ENCODE measurements around the gene C10orf95.

Gene C10orf95

DNA sequence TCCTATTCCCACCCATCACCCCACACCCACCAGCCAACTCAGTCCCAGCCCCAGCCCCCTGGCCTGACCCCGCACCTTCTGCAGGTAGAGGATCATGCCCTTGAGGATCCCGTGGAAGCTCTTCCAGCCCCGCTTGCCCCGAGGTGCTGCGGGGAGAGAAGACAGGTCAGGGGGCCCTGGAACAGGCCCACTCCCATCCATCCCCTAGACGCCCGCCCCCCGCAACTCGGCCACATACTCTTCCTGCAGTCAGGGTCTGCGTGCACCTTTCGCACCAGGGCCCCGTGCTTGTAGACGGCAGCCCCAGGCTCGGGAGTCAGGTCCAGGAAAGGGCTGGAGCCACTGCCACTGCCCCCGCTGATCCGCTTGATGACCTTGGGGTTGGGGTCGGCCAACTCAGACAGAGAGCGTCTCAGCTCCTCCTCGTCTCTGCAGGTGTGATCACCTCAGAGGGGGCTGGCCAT is 46.2 kb downstream of the C10orf95 start:
- no peak overlapping the region for H3K4me3 ChIP-seq (ENCODE audit: low read length)
- H3K4me1 ChIP-seq (ENCODE audit: control insufficient read depth, insufficient read depth, low read length): no peaks in the 10 kb centered on the region
- H3K36me3 ChIP-seq (ENCODE audit: control insufficient read depth, insufficient read depth, low read length, severe bottlenecking): peaks cover 15% of the 10 kb centered on the region
- no peaks in the 10 kb centered on the region for H3K9me3 ChIP-seq (ENCODE audit: control insufficient read depth, low read length)
- no peak overlapping the region for H3K9ac ChIP-seq (ENCODE audit: low read length)
- peaks cover 23% of the 10 kb centered on the region for H3K27me3 ChIP-seq (replicated peaks; ENCODE audit: control insufficient read depth, insufficient read depth, low read length)
- no peak for DNase-seq (ENCODE audit: low read depth)

DNA sequence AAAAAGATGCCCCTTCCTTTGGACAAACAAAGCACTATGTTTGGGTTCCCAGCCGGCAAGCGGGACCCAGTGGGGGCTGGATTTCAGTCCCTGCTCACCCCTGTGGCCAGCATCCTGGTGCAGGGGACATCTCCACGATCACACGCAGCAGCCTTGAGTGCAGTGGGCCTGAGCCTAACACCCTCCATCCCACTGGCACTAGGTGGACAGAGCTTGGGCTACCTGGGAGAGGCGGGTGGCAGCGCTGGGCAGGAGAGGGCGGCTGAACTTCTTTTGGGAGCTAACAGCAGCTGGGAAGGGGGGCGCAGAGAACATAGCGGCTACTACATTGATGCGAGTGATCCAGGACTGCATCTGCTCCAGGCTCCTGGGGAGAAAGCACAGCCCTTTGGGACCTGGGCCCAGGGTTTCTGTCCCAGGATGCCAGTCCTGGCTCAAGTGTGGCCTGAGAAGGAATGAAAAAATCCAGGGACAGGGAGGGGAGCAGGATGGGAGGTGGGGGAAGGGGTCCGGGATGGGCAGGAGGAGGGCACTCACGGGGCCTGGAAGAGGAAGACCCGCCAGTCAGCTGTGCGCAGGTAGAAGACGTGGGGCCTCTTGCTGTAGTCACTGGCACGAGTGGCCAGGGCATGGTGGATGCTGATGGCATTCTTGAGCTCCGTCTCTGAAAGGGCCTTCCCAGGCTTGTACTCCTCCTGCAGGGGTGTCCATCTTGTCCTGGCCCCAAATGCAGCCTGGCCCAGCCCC is 46.8 kb downstream of the C10orf95 start:
- H3K27me3 ChIP-seq (replicated peaks; ENCODE audit: control insufficient read depth, insufficient read depth, low read length): peaks cover 17% of the 10 kb centered on the region
- H3K4me3 ChIP-seq (ENCODE audit: low read length): no peak overlapping the region
- no peaks in the 10 kb centered on the region for H3K9me3 ChIP-seq (ENCODE audit: control insufficient read depth, low read length)
- H3K36me3 ChIP-seq (ENCODE audit: control insufficient read depth, insufficient read depth, low read length, severe bottlenecking): peaks cover 15% of the 10 kb centered on the region
- DNase-seq (ENCODE audit: low read depth): no peak
- H3K9ac ChIP-seq (ENCODE audit: low read length): no peak overlapping the region
- H3K4me1 ChIP-seq (ENCODE audit: control insufficient read depth, insufficient read depth, low read length): peaks cover 3% of the 10 kb centered on the region

DNA sequence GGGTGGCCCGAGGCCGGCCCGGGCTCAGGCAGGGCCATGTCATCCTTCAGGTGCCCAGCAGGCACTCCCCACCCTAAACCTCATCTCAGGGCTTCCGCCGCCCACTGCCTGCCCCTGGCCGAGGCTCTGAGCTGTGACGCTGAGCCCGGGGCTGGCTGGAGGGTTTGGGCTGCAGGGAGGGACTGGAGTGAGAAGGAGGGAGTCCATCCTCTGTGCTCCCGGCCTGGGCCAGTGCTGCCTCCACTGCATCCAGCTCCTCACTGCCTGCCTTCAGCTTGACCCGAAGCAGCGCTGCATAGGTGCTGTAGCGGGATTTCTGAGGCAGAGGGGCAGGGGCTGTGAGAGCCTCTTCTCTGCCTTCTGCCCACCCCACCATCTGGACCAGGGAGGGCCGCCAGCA is 48.2 kb downstream of the C10orf95 start:
- no peak for DNase-seq (ENCODE audit: low read depth)
- no peak overlapping the region for H3K4me3 ChIP-seq (ENCODE audit: low read length)
- peaks cover 9% of the 10 kb centered on the region for H3K4me1 ChIP-seq (ENCODE audit: control insufficient read depth, insufficient read depth, low read length)
- H3K9ac ChIP-seq (ENCODE audit: low read length): no peak overlapping the region
- no peaks in the 10 kb centered on the region for H3K9me3 ChIP-seq (ENCODE audit: control insufficient read depth, low read length)
- H3K27me3 ChIP-seq (replicated peaks; ENCODE audit: control insufficient read depth, insufficient read depth, low read length): peaks cover 8% of the 10 kb centered on the region
- peaks cover 17% of the 10 kb centered on the region for H3K36me3 ChIP-seq (ENCODE audit: control insufficient read depth, insufficient read depth, low read length, severe bottlenecking)

DNA sequence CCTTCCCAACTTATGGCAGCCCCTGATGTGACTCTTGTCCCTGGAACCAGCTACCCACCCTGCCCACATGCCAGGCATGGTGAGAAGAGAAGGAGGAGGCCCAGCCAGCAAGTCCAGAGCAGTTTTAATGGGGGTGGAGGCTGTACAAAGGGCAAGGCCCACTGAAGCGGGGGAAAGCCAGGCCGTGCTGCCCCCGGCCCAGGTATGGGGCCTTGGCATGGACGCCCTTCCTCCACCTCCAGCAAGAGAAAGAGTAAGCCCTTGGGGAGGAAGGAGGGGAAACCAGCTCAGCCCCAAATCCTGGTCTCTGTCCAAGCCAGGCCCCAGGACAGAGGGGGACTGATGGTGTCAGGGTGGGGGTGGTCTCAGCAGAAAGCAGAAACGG is 48.8 kb downstream of the C10orf95 start:
- H3K9me3 ChIP-seq (ENCODE audit: control insufficient read depth, low read length): no peaks in the 10 kb centered on the region
- H3K36me3 ChIP-seq (ENCODE audit: control insufficient read depth, insufficient read depth, low read length, severe bottlenecking): peaks cover 23% of the 10 kb centered on the region
- no peak for DNase-seq (ENCODE audit: low read depth)
- H3K4me1 ChIP-seq (ENCODE audit: control insufficient read depth, insufficient read depth, low read length): peaks cover 9% of the 10 kb centered on the region
- H3K27me3 ChIP-seq (replicated peaks; ENCODE audit: control insufficient read depth, insufficient read depth, low read length): peaks cover 2% of the 10 kb centered on the region
- no peak overlapping the region for H3K9ac ChIP-seq (ENCODE audit: low read length)
- no peak overlapping the region for H3K4me3 ChIP-seq (ENCODE audit: low read length)

DNA sequence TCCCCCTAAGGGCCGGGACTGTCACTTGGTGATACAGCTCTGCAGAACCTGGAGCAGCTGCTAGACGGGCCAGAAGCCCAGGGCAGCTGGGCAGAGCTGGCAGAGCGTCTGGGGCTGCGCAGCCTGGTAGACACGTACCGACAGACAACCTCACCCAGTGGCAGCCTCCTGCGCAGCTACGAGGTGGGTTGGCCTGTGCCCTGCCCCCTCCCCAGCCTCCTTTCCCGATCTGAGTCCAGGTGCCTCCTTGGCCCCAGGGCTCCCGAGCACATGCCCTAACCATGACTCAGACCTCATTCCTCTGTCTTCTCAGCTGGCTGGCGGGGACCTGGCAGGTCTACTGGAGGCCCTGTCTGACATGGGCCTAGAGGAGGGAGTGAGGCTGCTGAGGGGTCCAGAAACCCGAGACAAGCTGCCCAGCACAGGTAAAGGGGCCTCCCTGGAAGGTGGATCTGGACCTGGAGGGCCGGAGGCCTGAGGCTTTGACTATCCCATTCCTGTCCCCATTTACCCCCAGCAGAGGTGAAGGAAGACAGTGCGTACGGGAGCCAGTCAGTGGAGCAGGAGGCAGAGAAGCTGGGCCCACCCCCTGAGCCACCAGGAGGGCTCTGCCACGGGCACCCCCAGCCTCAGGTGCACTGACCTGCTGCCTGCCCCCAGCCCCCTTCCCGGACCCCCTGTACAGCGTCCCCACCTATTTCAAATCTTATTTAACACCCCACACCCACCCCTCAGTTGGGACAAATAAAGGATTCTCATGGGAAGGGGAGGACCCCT is 49.4 kb downstream of the C10orf95 start:
- H3K9ac ChIP-seq (ENCODE audit: low read length): no peak overlapping the region
- H3K36me3 ChIP-seq (ENCODE audit: control insufficient read depth, insufficient read depth, low read length, severe bottlenecking): peaks cover 24% of the 10 kb centered on the region
- H3K4me1 ChIP-seq (ENCODE audit: control insufficient read depth, insufficient read depth, low read length): peaks cover 10% of the 10 kb centered on the region
- H3K27me3 ChIP-seq (replicated peaks; ENCODE audit: control insufficient read depth, insufficient read depth, low read length): no peaks in the 10 kb centered on the region
- DNase-seq (ENCODE audit: low read depth): peak; percentile 49
- no peak overlapping the region for H3K4me3 ChIP-seq (ENCODE audit: low read length)
- H3K9me3 ChIP-seq (ENCODE audit: control insufficient read depth, low read length): no peaks in the 10 kb centered on the region

DNA sequence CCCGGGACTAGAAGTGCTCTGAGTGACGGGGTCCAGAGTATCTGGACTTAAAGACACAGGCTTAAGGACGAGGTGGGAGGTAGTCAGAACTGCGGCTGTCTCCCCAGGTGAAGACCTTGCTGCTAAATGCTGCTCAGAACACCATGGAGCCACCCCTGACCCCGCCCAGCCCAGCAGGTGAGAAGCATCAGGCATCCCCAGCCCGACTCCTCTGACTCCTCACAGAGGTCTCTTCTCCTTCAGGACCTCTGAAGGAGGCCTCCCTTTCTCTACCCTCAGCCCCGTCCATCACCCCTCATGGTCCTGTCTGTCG is 50.0 kb downstream of the C10orf95 start:
- no peak overlapping the region for H3K9ac ChIP-seq (ENCODE audit: low read length)
- peaks cover 24% of the 10 kb centered on the region for H3K36me3 ChIP-seq (ENCODE audit: control insufficient read depth, insufficient read depth, low read length, severe bottlenecking)
- no peaks in the 10 kb centered on the region for H3K27me3 ChIP-seq (replicated peaks; ENCODE audit: control insufficient read depth, insufficient read depth, low read length)
- no peak for DNase-seq (ENCODE audit: low read depth)
- peaks cover 16% of the 10 kb centered on the region for H3K4me1 ChIP-seq (ENCODE audit: control insufficient read depth, insufficient read depth, low read length)
- no peak overlapping the region for H3K4me3 ChIP-seq (ENCODE audit: low read length)
- no peaks in the 10 kb centered on the region for H3K9me3 ChIP-seq (ENCODE audit: control insufficient read depth, low read length)

DNA sequence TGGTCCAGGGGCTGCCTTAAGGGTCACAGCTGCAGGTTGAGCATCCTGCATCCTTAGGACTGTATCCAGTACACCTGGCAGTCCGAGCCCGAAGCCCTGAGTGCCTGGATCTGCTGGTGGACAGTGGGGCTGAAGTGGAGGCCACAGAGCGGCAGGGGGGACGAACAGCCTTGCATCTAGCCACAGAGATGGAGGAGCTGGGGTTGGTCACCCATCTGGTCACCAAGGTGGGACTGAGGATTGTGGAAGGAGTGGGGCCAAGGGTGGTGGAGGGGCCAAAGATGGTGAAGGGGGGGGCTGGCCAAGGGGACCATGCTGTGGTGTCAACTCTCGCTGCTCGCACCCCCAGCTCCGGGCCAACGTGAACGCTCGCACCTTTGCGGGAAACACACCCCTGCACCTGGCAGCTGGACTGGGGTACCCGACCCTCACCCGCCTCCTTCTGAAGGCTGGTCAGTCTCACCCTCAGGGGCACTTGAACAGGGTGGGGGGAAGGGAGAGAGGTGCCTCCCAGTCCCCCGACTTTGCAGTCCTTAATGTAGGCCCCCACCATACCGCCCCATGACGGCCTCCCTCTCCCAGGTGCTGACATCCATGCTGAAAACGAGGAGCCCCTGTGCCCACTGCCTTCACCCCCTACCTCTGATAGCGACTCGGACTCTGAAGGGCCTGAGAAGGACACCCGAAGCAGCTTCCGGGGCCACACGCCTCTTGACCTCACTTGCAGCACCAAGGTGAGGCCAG is 50.6 kb downstream of the C10orf95 start:
- Histone ChIP-seq H3K36me3 (ENCODE audit: control insufficient read depth, insufficient read depth, low read length, severe bottlenecking) (peaks cover 24% of the 10 kb centered on the region), H3K9me3 (ENCODE audit: control insufficient read depth, low read length) (no peaks in the 10 kb centered on the region), H3K4me1 (ENCODE audit: control insufficient read depth, insufficient read depth, low read length) (peaks cover 20% of the 10 kb centered on the region), H3K9ac (ENCODE audit: low read length) (no peak overlapping the region), H3K4me3 (ENCODE audit: low read length) (no peak overlapping the region), H3K27me3 (replicated peaks; ENCODE audit: control insufficient read depth, insufficient read depth, low read length) (no peaks in the 10 kb centered on the region)
- no peak for DNase-seq (ENCODE audit: low read depth)

DNA sequence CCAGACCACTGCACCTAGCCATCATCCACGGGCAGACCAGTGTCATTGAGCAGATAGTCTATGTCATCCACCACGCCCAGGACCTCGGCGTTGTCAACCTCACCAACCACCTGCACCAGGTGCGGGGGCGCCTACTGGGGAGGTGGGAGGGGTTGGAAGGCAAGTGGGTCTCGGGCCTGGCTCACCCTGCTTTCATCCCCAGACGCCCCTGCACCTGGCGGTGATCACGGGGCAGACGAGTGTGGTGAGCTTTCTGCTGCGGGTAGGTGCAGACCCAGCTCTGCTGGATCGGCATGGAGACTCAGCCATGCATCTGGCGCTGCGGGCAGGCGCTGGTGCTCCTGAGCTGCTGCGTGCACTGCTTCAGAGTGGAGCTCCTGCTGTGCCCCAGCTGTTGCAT is 51.3 kb downstream of the C10orf95 start:
- no peak for DNase-seq (ENCODE audit: low read depth)
- no peaks in the 10 kb centered on the region for H3K27me3 ChIP-seq (replicated peaks; ENCODE audit: control insufficient read depth, insufficient read depth, low read length)
- H3K9ac ChIP-seq (ENCODE audit: low read length): peak overlapping the region; percentile 83
- H3K4me1 ChIP-seq (ENCODE audit: control insufficient read depth, insufficient read depth, low read length): peaks cover 20% of the 10 kb centered on the region
- H3K9me3 ChIP-seq (ENCODE audit: control insufficient read depth, low read length): no peaks in the 10 kb centered on the region
- no peak overlapping the region for H3K4me3 ChIP-seq (ENCODE audit: low read length)
- peaks cover 24% of the 10 kb centered on the region for H3K36me3 ChIP-seq (ENCODE audit: control insufficient read depth, insufficient read depth, low read length, severe bottlenecking)
